H1 (cell line): Measurements from ENCODE around the gene SLC7A8. TPM values are rescaled to one million over a fixed set of nuclear protein-coding genes. Genes with fewer than 3 reads are reported as not detected.

Experiments used
- CBX8 ChIP-seq: fragments of 300-800, 300-1000 bp; sonication (generic); IDR thresholded peaks from 2 replicates; pipeline ENCODE4 v1.7.1; 2016; ENCODE audit warnings: low read depth, low read length, borderline replicate concordance
- JUND ChIP-seq: IDR thresholded peaks from 2 replicates; pipeline ENCODE4 v1.6.1; 2011; ENCODE audit warnings: mild to moderate bottlenecking, improper control_type of control experiment, low read length
- NANOG ChIP-seq: IDR thresholded peaks from 2 replicates; pipeline ENCODE4 v1.6.1; 2011; ENCODE audit warnings: low read length, low read depth, mild to moderate bottlenecking, inconsistent platforms; ENCODE audit not compliant: insufficient read depth, poor library complexity, severe bottlenecking
- RBBP5 ChIP-seq: IDR thresholded peaks from 2 replicates; pipeline ENCODE4 v1.7.1; 2012; ENCODE audit warnings: low read depth, mild to moderate bottlenecking, inconsistent platforms, low read length, moderate library complexity, borderline replicate concordance
- SIN3A ChIP-seq, 2 experiments: IDR thresholded peaks in 1 of 2; conservative IDR thresholded peaks in 1 of 2; 2 replicates each; pipeline ENCODE4 v1.6.1; 2011 to 2012; ENCODE audit warnings: low read length in 2 of 2, improper control_type of control experiment in 1 of 2, low read depth in 1 of 2, mild to moderate bottlenecking in 1 of 2
- SP1 ChIP-seq: IDR thresholded peaks from 2 replicates; pipeline ENCODE4 v1.6.1; 2011; ENCODE audit warnings: low read depth, low read length
- TCF12 ChIP-seq: IDR thresholded peaks from 2 replicates; pipeline ENCODE4 v1.6.1; 2011; ENCODE audit warnings: low read depth, mild to moderate bottlenecking, low read length
- polyA plus RNA-seq, 7 experiments: library from polyadenylated mRNA; depleted of rRNA in 3 of 7; stranded (reverse) in 5 of 7; unstranded in 2 of 7; fragments of >200 nt in 5 of 7; fragments of 200-250 nt in 2 of 7; gene quantifications; 1 replicate in 5 of 7; 2 replicates in 1 of 7; 4 replicates in 1 of 7; pipeline versions ENCODE4 v1.2.1 to v1.2.3, GENCODE V29; 2011 to 2013; ENCODE audit warnings: missing spikeins in 2 of 7, mixed read lengths in 2 of 7
- total RNA-seq: library from RNA; stranded (reverse); fragmentation: NEBNext Ultra II Directional; extraction: Animal tissue kit (Norgen Biotek cat#: 25700); gene quantifications from 2 replicates; pipeline ENCODE4 v1.2.1, GENCODE V29; 2021

The SLC7A8 gene
- total and polyA plus RNA-seq, 2 of the 8 experiments (the other 6 are each of a cell fraction or from before 2014, with no cell fraction given), result 182 to 204 TPM

- TF ChIP-seq SP1, result no peak
- TF ChIP-seq RBBP5, result no peak
- TF ChIP-seq TCF12, result no peak
- TF ChIP-seq NANOG, result no peak
- TF ChIP-seq JUND, result no peak
- no peak for TF ChIP-seq CBX8
- TF ChIP-seq SIN3A (conservative IDR thresholded peaks at IDR 0.05 in 1 of 2, IDR thresholded peaks at IDR 0.05 in 1 of 2; ENCODE audit: low read depth in 1 of 2, low read length in 2 of 2), result no peak
These were observed 26.4 kb upstream of the SLC7A8 start (continued) for GRCh38 chr14:23209651-23210423.
